ENCODE results near the gene MED12.

MED12 gene

GRCh38 chrX:71147496-71148277 lies 29.3 kb downstream of the MED12 start:
- Histone ChIP-seq H3K4me1 (ENCODE audit: insufficient read depth, low read length) (peaks cover 13% of the 10 kb centered on the region), H3K27ac (ENCODE audit: low read depth, low read length) (no peak overlapping the region), H3K36me3 (ENCODE audit: insufficient read depth, low read length) (no peaks in the 10 kb centered on the region), H3K4me3 (ENCODE audit: low read depth in 1 of 2, low read length in 2 of 2) (no peak overlapping the region), H3K27me3 (ENCODE audit: control insufficient read depth in 1 of 2, insufficient read depth in 2 of 2, low read length in 2 of 2) (peaks cover 0 to 14% of the 10 kb centered on the region in 2 donors), H3K9me3 (ENCODE audit: low read length) (no peaks in the 10 kb centered on the region), H3K9ac (ENCODE audit: low read length) (no peak overlapping the region)

GRCh38 chrX:71148278-71148663 lies 29.9 kb downstream of the MED12 start:
- Histone ChIP-seq H3K9ac (ENCODE audit: low read length) (no peak overlapping the region), H3K27ac (ENCODE audit: low read depth, low read length) (no peak overlapping the region), H3K4me1 (ENCODE audit: insufficient read depth, low read length) (peaks cover 13% of the 10 kb centered on the region), H3K27me3 (ENCODE audit: control insufficient read depth in 1 of 2, insufficient read depth in 2 of 2, low read length in 2 of 2) (peaks cover 0 to 14% of the 10 kb centered on the region in 2 donors), H3K36me3 (ENCODE audit: insufficient read depth, low read length) (no peaks in the 10 kb centered on the region), H3K9me3 (ENCODE audit: low read length) (no peaks in the 10 kb centered on the region), H3K4me3 (ENCODE audit: low read depth in 1 of 2, low read length in 2 of 2) (no peak overlapping the region)

- Histone ChIP-seq H3K36me3 (ENCODE audit: insufficient read depth, low read length) (no peaks in the 10 kb centered on the region), H3K27ac (ENCODE audit: low read depth, low read length) (no peak overlapping the region), H3K4me1 (ENCODE audit: insufficient read depth, low read length) (no peaks in the 10 kb centered on the region), H3K4me3 (ENCODE audit: low read depth in 1 of 2, low read length in 2 of 2) (no peak overlapping the region), H3K9ac (ENCODE audit: low read length) (no peak overlapping the region), H3K9me3 (ENCODE audit: low read length) (no peaks in the 10 kb centered on the region), H3K27me3 (ENCODE audit: control insufficient read depth in 1 of 2, insufficient read depth in 2 of 2, low read length in 2 of 2) (peaks cover 0 to 8% of the 10 kb centered on the region in 2 donors)
These were observed 33.0 kb downstream of the MED12 start for GRCh38 chrX:71151366-71151765.

- Histone ChIP-seq H3K36me3 (ENCODE audit: insufficient read depth, low read length) (no peaks in the 10 kb centered on the region), H3K27me3 (ENCODE audit: control insufficient read depth in 1 of 2, insufficient read depth in 2 of 2, low read length in 2 of 2) (peaks cover 5 to 6% of the 10 kb centered on the region in 2 donors), H3K9me3 (ENCODE audit: low read length) (no peaks in the 10 kb centered on the region), H3K27ac (ENCODE audit: low read depth, low read length) (no peak overlapping the region), H3K9ac (ENCODE audit: low read length) (no peak overlapping the region), H3K4me1 (ENCODE audit: insufficient read depth, low read length) (no peaks in the 10 kb centered on the region), H3K4me3 (ENCODE audit: low read depth in 1 of 2, low read length in 2 of 2) (no peak overlapping the region)
These were observed 35.8 kb downstream of the MED12 start for GRCh38 chrX:71154196-71154595.

GRCh38 chrX:71154641-71155040 lies 36.2 kb downstream of the MED12 start:
- Histone ChIP-seq H3K9ac (ENCODE audit: low read length) (no peak overlapping the region), H3K4me3 (ENCODE audit: low read depth in 1 of 2, low read length in 2 of 2) (no peak overlapping the region), H3K9me3 (ENCODE audit: low read length) (no peaks in the 10 kb centered on the region), H3K4me1 (ENCODE audit: insufficient read depth, low read length) (no peaks in the 10 kb centered on the region), H3K27ac (ENCODE audit: low read depth, low read length) (no peak overlapping the region), H3K36me3 (ENCODE audit: insufficient read depth, low read length) (no peaks in the 10 kb centered on the region), H3K27me3 (ENCODE audit: control insufficient read depth in 1 of 2, insufficient read depth in 2 of 2, low read length in 2 of 2) (peaks cover 5 to 6% of the 10 kb centered on the region in 2 donors)

- Histone ChIP-seq H3K4me1 (ENCODE audit: insufficient read depth, low read length) (no peaks in the 10 kb centered on the region), H3K9ac (ENCODE audit: low read length) (no peak overlapping the region), H3K4me3 (ENCODE audit: low read depth in 1 of 2, low read length in 2 of 2) (no peak overlapping the region), H3K36me3 (ENCODE audit: insufficient read depth, low read length) (no peaks in the 10 kb centered on the region), H3K27me3 (ENCODE audit: control insufficient read depth in 1 of 2, insufficient read depth in 2 of 2, low read length in 2 of 2) (peaks cover 5 to 11% of the 10 kb centered on the region in 2 donors), H3K9me3 (ENCODE audit: low read length) (no peaks in the 10 kb centered on the region), H3K27ac (ENCODE audit: low read depth, low read length) (no peak overlapping the region)
These were observed 40.2 kb downstream of the MED12 start for GRCh38 chrX:71158603-71159002.

- H3K27me3 ChIP-seq (ENCODE audit: control insufficient read depth in 1 of 2, insufficient read depth in 2 of 2, low read length in 2 of 2): peaks cover 5 to 11% of the 10 kb centered on the region in 2 donors
- H3K4me1 ChIP-seq (ENCODE audit: insufficient read depth, low read length): no peaks in the 10 kb centered on the region
- H3K9me3 ChIP-seq (ENCODE audit: low read length): no peaks in the 10 kb centered on the region
- H3K4me3 ChIP-seq (ENCODE audit: low read depth in 1 of 2, low read length in 2 of 2): no peak overlapping the region
- H3K9ac ChIP-seq (ENCODE audit: low read length): no peak overlapping the region
- H3K36me3 ChIP-seq (ENCODE audit: insufficient read depth, low read length): no peaks in the 10 kb centered on the region
- no peak overlapping the region for H3K27ac ChIP-seq (ENCODE audit: low read depth, low read length)
These were observed 40.9 kb downstream of the MED12 start for GRCh38 chrX:71159335-71159734.

GRCh38 chrX:71160475-71160874 lies 42.1 kb downstream of the MED12 start:
- Histone ChIP-seq H3K9me3 (ENCODE audit: low read length) (no peaks in the 10 kb centered on the region), H3K4me3 (ENCODE audit: low read depth in 1 of 2, low read length in 2 of 2) (no peak overlapping the region), H3K4me1 (ENCODE audit: insufficient read depth, low read length) (no peaks in the 10 kb centered on the region), H3K27ac (ENCODE audit: low read depth, low read length) (no peak overlapping the region), H3K27me3 (ENCODE audit: control insufficient read depth in 1 of 2, insufficient read depth in 2 of 2, low read length in 2 of 2) (peaks cover 5 to 11% of the 10 kb centered on the region in 2 donors), H3K9ac (ENCODE audit: low read length) (no peak overlapping the region), H3K36me3 (ENCODE audit: insufficient read depth, low read length) (no peaks in the 10 kb centered on the region)

GRCh38 chrX:71162981-71163380 lies 44.6 kb downstream of the MED12 start:
- no peaks in the 10 kb centered on the region for H3K9me3 ChIP-seq (ENCODE audit: low read length)
- H3K36me3 ChIP-seq (ENCODE audit: insufficient read depth, low read length): no peaks in the 10 kb centered on the region
- no peaks in the 10 kb centered on the region for H3K4me1 ChIP-seq (ENCODE audit: insufficient read depth, low read length)
- H3K4me3 ChIP-seq (ENCODE audit: low read depth in 1 of 2, low read length in 2 of 2): no peak overlapping the region
- H3K27ac ChIP-seq (ENCODE audit: low read depth, low read length): no peak overlapping the region
- H3K9ac ChIP-seq (ENCODE audit: low read length): no peak overlapping the region
- H3K27me3 ChIP-seq (ENCODE audit: control insufficient read depth in 1 of 2, insufficient read depth in 2 of 2, low read length in 2 of 2): peaks cover 5 to 16% of the 10 kb centered on the region in 2 donors

GRCh38 chrX:71164071-71164470 lies 45.7 kb downstream of the MED12 start:
- no peak overlapping the region for H3K9ac ChIP-seq (ENCODE audit: low read length)
- H3K9me3 ChIP-seq (ENCODE audit: low read length): no peaks in the 10 kb centered on the region
- no peak overlapping the region for H3K4me3 ChIP-seq (ENCODE audit: low read depth in 1 of 2, low read length in 2 of 2)
- no peaks in the 10 kb centered on the region for H3K36me3 ChIP-seq (ENCODE audit: insufficient read depth, low read length)
- no peaks in the 10 kb centered on the region for H3K4me1 ChIP-seq (ENCODE audit: insufficient read depth, low read length)
- no peak overlapping the region for H3K27ac ChIP-seq (ENCODE audit: low read depth, low read length)
- peaks cover 5 to 16% of the 10 kb centered on the region in 2 donors for H3K27me3 ChIP-seq (ENCODE audit: control insufficient read depth in 1 of 2, insufficient read depth in 2 of 2, low read length in 2 of 2)

- no peaks in the 10 kb centered on the region for H3K36me3 ChIP-seq (ENCODE audit: insufficient read depth, low read length)
- H3K4me1 ChIP-seq (ENCODE audit: insufficient read depth, low read length): no peaks in the 10 kb centered on the region
- no peak overlapping the region for H3K27ac ChIP-seq (ENCODE audit: low read depth, low read length)
- peaks cover 5 to 16% of the 10 kb centered on the region in 2 donors for H3K27me3 ChIP-seq (ENCODE audit: control insufficient read depth in 1 of 2, insufficient read depth in 2 of 2, low read length in 2 of 2)
- no peak overlapping the region for H3K9ac ChIP-seq (ENCODE audit: low read length)
- no peaks in the 10 kb centered on the region for H3K9me3 ChIP-seq (ENCODE audit: low read length)
- H3K4me3 ChIP-seq (ENCODE audit: low read depth in 1 of 2, low read length in 2 of 2): no peak overlapping the region
These were observed 48.1 kb downstream of the MED12 start for GRCh38 chrX:71166461-71166860.

Measured in muscle layer of colon (tissue), 2 donors.